NCI-H82 (cell line): ENCODE measurements around the gene RAB11FIP4.
"Not testable (repeated sequence)": the region's sequence is repeated elsewhere in the genome, so short reads cannot be mapped to it uniquely, and the experiment has no call there.

Source experiments
- DNase-seq: peaks from one replicate; lab custom pipeline; 2025; lab: John Stamatoyannopoulos, UW

RAB11FIP4 gene

GRCh38 chr17:31433091-31433790 lies 41.8 kb downstream of the RAB11FIP4 start:
- no peak for DNase-seq

GRCh38 chr17:31433811-31434726 lies 42.6 kb downstream of the RAB11FIP4 start:
- no peak for DNase-seq

- DNase-seq: no peak
Measured at GRCh38 chr17:31434727-31435050, 43.2 kb downstream of the RAB11FIP4 start.

GRCh38 chr17:31435581-31435980 lies 44.1 kb downstream of the RAB11FIP4 start:
- no peak for DNase-seq

- DNase-seq: no peak
Measured at GRCh38 chr17:31437720-31438400, 46.4 kb downstream of the RAB11FIP4 start.

- DNase-seq: no peak
Measured at GRCh38 chr17:31439716-31440115, 48.2 kb downstream of the RAB11FIP4 start.

- no peak for DNase-seq
Measured at GRCh38 chr17:31442276-31442675, 50.8 kb downstream of the RAB11FIP4 start.

- not testable (repeated sequence) for DNase-seq
Measured at GRCh38 chr17:31442856-31443255, 51.4 kb downstream of the RAB11FIP4 start.

- no peak for DNase-seq
Measured at GRCh38 chr17:31443386-31443785, 51.9 kb downstream of the RAB11FIP4 start.

GRCh38 chr17:31444026-31444425 lies 52.6 kb downstream of the RAB11FIP4 start:
- no peak for DNase-seq

GRCh38 chr17:31446195-31446967 lies 54.9 kb downstream of the RAB11FIP4 start:
- DNase-seq: no peak

- DNase-seq: no peak
Measured at GRCh38 chr17:31448467-31449077, 57.1 kb downstream of the RAB11FIP4 start.

- no peak for DNase-seq
Measured at GRCh38 chr17:31449111-31449510, 57.6 kb downstream of the RAB11FIP4 start.

- DNase-seq: no peak
Measured at GRCh38 chr17:31449746-31450145, 58.3 kb downstream of the RAB11FIP4 start.

GRCh38 chr17:31452101-31452500 lies 60.6 kb downstream of the RAB11FIP4 start:
- DNase-seq: no peak

GRCh38 chr17:31452561-31453110 lies 61.2 kb downstream of the RAB11FIP4 start:
- DNase-seq: no peak

GRCh38 chr17:31453896-31454295 lies 62.4 kb downstream of the RAB11FIP4 start:
- peak; percentile 25 for DNase-seq

- no peak for DNase-seq
Measured at GRCh38 chr17:31456814-31457213, 65.3 kb downstream of the RAB11FIP4 start.

- DNase-seq: no peak
Measured at GRCh38 chr17:31457391-31458234, 66.1 kb downstream of the RAB11FIP4 start.

- no peak for DNase-seq
Measured at GRCh38 chr17:31458829-31459228, 67.4 kb downstream of the RAB11FIP4 start.
